Thoracic aorta (tissue), 2 donors: ENCODE measurements around the gene PAF1. TPM values are rescaled to one million over a fixed set of nuclear protein-coding genes. Genes with fewer than 3 reads are reported as not detected.

Source experiments
- ATAC-seq: fragments of 150-250 bp; one replicate; pipeline ENCODE4 v1.8.0; 2017; ENCODE audit warnings: low read depth; ENCODE audit not compliant: insufficient number of reproducible peaks, low FRiP score
- DNase-seq: peaks from one replicate; pipeline ENCODE4 v3.0.0-alpha.2; 2020; ENCODE audit warnings: low spot score
- H3K27ac ChIP-seq, 2 donors: fragments of 200-600 bp; sonication (generic); 1 replicate in 1 of 2; 2 replicates in 1 of 2; pipeline ENCODE4 v1.5.1; 2016; ENCODE audit warnings: mild to moderate bottlenecking in 2 of 2, moderate library complexity in 2 of 2
- H3K27me3 ChIP-seq: fragments of 200-600 bp; sonication (generic); replicated peaks from 2 replicates; pipeline ENCODE4 v1.6.0; 2016; ENCODE audit warnings: mild to moderate bottlenecking; ENCODE audit not compliant: insufficient read depth
- H3K36me3 ChIP-seq: fragments of 200-600 bp; sonication (generic); one replicate; pipeline ENCODE4 v1.5.1; 2016
- H3K4me1 ChIP-seq, 2 donors: fragments of 200-600 bp; sonication (generic); 1 replicate in 1 of 2; 2 replicates in 1 of 2; pipeline versions ENCODE4 v1.5.1 to v1.6.0; 2016; ENCODE audit warnings: low read depth in 2 of 2, mild to moderate bottlenecking in 1 of 2; ENCODE audit not compliant: control insufficient read depth in 1 of 2
- H3K4me3 ChIP-seq: fragments of 200-600 bp; sonication (generic); 2 replicates; pipeline ENCODE4 v1.5.1; 2016; ENCODE audit warnings: mild to moderate bottlenecking
- H3K9me3 ChIP-seq: fragments of 200-600 bp; sonication (generic); 2 replicates; pipeline ENCODE4 v1.5.1; 2016
- total RNA-seq, 2 donors: library from RNA; depleted of rRNA; stranded (reverse); fragments of >200 nt; gene quantifications; one replicate each; pipeline versions ENCODE4 v1.1.0 to v1.2.3, GENCODE V29; 2016
- TF ChIP-seq, protein P1 (sequence below): fragments of 200-600 bp; sonication (generic); IDR thresholded peaks from one replicate; pipeline ENCODE4 v1.5.1; 2019; ENCODE audit warnings: antibody characterized with exemption

Gene PAF1
- total RNA-seq, 2 donors from 2014 or later, result 25.7 to 34.5 TPM

GRCh38 chr19:39403331-39404312 is 12.7 kb upstream of the PAF1 start:
- Histone ChIP-seq H3K4me1 (peaks cover 23 to 48% of the 10 kb centered on the region in 2 donors), H3K36me3 (peaks cover 16% of the 10 kb centered on the region), H3K4me3 (peak overlapping the region; percentile 81), H3K27me3 (no peaks in the 10 kb centered on the region), H3K27ac (peak overlapping the region; percentile 100), H3K9me3 (no peaks in the 10 kb centered on the region)
- DNase-seq (peak; percentile 97), ATAC-seq (peak; percentile 64)
- TF ChIP-seq, protein P1, sequence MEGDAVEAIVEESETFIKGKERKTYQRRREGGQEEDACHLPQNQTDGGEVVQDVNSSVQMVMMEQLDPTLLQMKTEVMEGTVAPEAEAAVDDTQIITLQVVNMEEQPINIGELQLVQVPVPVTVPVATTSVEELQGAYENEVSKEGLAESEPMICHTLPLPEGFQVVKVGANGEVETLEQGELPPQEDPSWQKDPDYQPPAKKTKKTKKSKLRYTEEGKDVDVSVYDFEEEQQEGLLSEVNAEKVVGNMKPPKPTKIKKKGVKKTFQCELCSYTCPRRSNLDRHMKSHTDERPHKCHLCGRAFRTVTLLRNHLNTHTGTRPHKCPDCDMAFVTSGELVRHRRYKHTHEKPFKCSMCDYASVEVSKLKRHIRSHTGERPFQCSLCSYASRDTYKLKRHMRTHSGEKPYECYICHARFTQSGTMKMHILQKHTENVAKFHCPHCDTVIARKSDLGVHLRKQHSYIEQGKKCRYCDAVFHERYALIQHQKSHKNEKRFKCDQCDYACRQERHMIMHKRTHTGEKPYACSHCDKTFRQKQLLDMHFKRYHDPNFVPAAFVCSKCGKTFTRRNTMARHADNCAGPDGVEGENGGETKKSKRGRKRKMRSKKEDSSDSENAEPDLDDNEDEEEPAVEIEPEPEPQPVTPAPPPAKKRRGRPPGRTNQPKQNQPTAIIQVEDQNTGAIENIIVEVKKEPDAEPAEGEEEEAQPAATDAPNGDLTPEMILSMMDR, result no peak

DNA sequence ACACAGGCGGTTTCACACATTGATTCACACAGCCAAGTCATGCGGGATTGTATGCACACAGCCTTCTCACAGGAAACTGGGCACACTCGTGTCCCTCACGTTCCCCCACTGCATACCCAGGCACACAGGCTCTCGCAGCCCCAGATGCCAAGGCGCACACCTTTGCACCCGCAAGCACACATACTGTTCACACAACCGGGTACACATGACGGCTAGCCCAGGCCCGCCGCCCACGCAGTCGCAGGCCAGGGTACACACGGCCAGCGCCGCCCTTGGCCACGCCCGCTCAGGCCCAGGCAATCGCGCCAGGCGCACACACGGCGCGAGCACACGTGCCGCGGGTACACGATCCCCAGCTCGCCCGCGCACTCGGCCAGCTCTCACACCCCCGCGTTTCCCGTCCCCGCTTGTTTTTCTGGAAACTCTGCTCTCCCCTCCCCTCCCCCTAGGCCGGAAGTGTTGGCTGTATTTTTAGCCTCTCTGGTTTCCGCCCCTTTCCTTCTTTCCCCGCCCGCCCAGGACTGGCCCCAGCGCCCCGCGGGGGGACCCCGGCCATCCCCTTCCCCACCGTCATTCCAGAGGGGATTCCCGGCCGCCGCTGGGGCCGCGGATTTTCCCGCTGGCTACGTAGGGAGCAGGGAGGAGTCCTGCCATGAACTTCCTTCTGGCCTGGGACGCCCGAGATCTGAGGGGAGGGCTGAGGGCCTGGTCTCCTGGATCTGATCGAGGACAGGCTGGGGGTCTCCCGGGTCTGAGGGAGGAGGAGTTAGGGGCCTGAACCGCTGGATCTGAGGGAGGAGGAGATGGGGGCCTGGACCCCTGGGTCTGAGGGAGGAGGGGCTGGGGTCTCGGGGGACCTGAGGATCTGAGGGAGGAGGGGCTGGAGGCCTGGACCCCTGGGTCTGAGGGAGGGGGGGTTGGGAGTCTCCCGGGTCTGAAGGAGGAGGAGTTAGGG is 11.7 kb upstream of the PAF1 start:
- H3K4me1 ChIP-seq, result peaks cover 31 to 58% of the 10 kb centered on the region in 2 donors

DNA sequence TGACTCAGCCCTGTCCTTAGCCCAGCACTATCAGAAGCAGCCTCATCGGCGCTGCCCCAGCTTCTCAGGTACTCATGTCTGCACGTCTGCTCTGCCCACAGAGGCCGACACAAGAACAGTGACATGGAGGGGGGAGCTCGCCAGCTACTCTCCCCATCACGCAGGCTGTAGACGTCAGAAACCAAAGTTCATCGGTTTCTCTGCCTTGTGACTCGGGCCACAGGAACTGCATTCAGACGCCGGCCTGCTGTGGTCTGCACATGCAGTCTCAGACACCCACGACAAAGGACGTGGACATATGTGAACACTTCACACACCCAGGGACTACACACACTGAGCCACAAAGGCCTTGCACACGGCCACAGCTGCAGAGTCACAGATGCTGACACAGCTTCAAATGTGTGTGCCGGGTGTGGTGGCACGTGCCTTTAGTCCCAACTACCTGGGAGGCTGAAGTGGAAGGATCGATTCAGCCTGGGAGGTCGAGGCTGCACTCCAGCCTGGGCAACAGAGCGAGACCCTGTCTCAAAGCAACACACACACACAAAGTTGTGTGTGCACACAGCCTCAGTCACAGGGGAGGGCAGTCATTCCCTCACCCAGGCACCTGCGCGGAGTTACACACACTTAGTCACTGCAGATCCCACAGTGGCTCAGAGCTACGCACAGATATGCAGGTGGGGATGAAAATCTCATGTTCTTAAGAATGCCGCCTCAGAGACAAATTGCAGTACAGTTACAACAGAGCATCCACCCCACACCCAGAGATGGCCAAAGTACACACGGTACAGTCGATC is 10.8 kb upstream of the PAF1 start:
- H3K4me1 ChIP-seq, result peaks cover 31 to 62% of the 10 kb centered on the region in 2 donors
- peak overlapping the region; percentile 81 for H3K4me3 ChIP-seq

More for the DNA sequence above, 11.7 kb upstream of the PAF1 start:
- Histone ChIP-seq H3K36me3 (peaks cover 6% of the 10 kb centered on the region), H3K27ac (peak overlapping the region; percentile 100), H3K4me3 (peak overlapping the region; percentile 81), H3K9me3 (no peaks in the 10 kb centered on the region), H3K27me3 (no peaks in the 10 kb centered on the region)
- TF ChIP-seq, protein P1, result no peak
- ATAC-seq (peak; percentile 9), DNase-seq (peak; percentile 91)

DNA sequence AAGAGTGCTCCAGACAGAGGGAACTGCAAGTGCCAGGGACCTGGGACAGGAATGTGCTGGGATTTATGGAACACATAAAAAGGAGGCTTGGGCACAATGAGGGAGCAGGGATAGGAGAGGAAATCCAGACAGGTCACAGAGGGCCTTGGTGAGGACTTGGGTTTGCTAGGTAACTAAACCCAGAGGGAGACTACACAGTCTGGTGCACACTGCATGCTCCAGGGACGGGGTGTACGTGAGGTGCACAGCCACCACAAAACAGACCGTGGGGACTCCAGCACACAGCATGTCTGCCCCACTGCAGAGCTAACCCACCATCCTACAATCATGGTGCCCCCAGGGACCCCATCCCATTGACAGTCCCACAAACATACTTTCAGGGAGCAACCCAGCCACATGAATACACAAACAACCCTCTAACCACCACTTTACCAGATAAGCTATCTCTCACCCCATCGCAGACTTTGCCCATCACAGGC is 10.2 kb upstream of the PAF1 start:
- H3K27ac ChIP-seq, result peak overlapping the region; percentile 100
- no peaks in the 10 kb centered on the region for H3K36me3 ChIP-seq
- no peaks in the 10 kb centered on the region for H3K9me3 ChIP-seq
- no peak overlapping the region for H3K4me3 ChIP-seq
- TF ChIP-seq, protein P1, result no peak
- H3K4me1 ChIP-seq, result peaks cover 31 to 61% of the 10 kb centered on the region in 2 donors
- H3K27me3 ChIP-seq, result no peaks in the 10 kb centered on the region
- DNase-seq (no peak), ATAC-seq (no peak)

More for the DNA sequence above, 10.8 kb upstream of the PAF1 start:
- no peak for ATAC-seq
- TF ChIP-seq, protein P1, result no peak
- peak overlapping the region; percentile 100 for H3K27ac ChIP-seq
- no peak for DNase-seq
- H3K9me3 ChIP-seq, result no peaks in the 10 kb centered on the region
- no peaks in the 10 kb centered on the region for H3K36me3 ChIP-seq
- H3K27me3 ChIP-seq, result no peaks in the 10 kb centered on the region
